SIG-M5 (cell line): ENCODE data around the gene KCNA1.

Experiments used
- DNase-seq: peaks from one replicate; lab custom pipeline; 2025; lab: John Stamatoyannopoulos, UW

The KCNA1 gene

DNA sequence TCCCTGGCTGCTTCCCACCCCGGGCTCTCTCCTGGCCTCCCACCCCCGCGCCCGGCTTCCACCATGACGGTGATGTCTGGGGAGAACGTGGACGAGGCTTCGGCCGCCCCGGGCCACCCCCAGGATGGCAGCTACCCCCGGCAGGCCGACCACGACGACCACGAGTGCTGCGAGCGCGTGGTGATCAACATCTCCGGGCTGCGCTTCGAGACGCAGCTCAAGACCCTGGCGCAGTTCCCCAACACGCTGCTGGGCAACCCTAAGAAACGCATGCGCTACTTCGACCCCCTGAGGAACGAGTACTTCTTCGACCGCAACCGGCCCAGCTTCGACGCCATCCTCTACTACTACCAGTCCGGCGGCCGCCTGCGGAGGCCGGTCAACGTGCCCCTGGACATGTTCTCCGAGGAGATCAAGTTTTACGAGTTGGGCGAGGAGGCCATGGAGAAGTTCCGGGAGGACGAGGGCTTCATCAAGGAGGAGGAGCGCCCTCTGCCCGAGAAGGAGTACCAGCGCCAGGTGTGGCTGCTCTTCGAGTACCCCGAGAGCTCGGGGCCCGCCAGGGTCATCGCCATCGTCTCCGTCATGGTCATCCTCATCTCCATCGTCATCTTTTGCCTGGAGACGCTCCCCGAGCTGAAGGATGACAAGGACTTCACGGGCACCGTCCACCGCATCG lies 1.8 kb downstream of the KCNA1 start:
- no peak for DNase-seq

DNA sequence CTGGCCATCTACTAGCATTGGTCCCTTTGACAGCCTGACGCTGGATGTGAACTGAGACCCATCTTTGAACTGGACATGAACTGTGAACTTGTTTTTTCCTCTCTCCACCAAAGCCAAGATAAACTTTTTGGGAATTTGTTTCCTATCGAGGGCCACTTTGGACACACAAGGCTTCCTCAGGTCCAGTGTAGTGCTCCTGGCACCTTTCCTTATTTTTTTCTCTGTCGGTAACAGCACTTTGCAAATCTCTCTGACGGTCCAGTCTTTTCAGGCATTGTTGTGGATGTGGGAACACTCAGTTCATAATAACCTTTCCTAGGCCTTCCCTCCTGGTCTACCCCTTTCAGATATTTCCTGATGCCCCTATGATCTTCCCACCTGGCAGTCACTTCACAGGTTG lies 5.0 kb downstream of the KCNA1 start:
- DNase-seq, result no peak

DNA sequence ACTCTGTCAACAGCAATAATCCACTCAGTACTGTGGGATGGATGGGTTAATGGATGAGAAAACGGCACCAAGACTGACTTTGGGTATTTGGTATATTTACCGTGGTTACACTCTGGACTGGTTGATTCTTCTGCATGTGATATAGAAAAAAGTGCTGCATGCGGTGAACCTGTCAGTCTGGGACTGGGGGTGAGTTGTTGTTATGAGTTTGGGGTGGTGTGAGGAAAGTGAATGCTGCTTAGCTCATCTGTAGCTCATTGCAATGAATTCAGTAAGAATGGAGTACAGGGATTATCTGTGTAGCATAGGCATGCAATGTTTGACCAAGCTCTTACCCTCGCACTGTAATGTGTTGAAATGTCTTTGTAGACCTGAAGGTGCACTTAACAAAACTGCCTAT lies 6.0 kb downstream of the KCNA1 start:
- no peak for DNase-seq

DNA sequence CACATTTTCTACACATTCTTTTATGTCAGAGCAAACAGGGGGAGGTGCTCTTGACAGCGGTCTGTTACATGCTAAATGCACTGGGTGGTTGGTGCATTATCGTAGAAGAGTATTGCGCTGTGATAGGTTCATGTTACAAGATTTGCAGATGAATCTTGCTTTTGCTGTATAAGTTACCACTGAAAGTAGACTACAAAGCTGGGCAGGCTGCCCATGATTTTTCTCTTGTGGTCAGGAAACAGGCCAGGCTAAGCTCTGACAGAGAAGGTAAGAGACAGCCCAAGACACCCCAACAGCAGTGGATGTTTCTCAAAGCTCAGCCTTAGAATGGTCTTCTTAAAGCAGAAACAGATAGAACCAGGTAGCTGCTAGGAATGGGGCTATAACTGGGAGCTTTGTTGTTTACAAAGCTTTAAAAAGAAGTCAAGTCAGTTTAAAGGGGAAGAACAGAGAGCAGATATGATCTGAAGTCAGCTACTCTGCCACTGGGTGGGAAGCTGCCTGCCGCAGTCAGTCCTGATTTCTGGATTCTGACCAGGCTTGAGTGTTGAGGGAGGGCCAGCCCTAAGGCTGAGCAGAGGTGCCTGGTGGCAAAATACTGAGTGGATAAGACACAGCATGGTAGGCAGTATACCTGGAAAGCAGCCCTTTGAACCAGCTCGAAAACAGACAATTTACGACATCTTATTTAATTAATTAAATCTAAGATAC lies 9.4 kb downstream of the KCNA1 start:
- DNase-seq, result no peak

GRCh38 chr12:4932576-4932975 lies 22.9 kb downstream of the KCNA1 start:
- no peak for DNase-seq

GRCh38 chr12:4933411-4933810 lies 23.7 kb downstream of the KCNA1 start:
- no peak for DNase-seq

DNA sequence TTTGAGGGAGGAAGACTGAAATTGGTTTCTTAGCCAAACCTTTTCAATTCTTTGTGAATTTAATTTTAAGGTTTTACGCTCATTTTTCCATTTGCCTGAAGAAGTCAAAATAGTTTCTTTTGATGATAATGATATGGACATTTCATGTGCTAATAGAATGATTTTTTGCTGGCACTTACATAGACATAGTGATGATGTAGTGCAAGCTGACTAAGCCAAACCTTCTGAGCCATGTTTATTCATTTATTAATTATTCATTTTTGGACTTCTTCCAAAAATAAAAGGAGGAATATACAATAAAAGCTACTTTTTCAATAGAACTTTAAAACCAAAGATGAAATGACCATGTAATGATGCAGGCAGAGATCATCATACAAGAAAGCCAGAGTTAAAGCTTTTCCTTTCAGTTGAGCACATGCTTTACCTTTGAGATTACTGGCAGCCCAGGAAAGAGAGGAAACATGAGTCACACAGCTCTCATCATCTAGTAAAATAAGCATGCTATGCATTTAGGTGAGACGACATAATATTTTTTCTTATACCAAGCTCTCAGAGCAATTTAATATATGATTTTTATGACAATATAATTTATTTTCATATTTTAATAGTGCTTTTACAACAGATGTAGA lies 24.8 kb downstream of the KCNA1 start:
- no peak for DNase-seq

- no peak for DNase-seq
These were observed 29.2 kb downstream of the KCNA1 start for GRCh38 chr12:4938900-4939299.

GRCh38 chr12:4939418-4940023 lies 29.8 kb downstream of the KCNA1 start:
- DNase-seq, result no peak

GRCh38 chr12:4943067-4943937 lies 33.6 kb downstream of the KCNA1 start:
- no peak for DNase-seq

GRCh38 chr12:4943938-4944284 lies 34.2 kb downstream of the KCNA1 start:
- DNase-seq, result no peak

DNA sequence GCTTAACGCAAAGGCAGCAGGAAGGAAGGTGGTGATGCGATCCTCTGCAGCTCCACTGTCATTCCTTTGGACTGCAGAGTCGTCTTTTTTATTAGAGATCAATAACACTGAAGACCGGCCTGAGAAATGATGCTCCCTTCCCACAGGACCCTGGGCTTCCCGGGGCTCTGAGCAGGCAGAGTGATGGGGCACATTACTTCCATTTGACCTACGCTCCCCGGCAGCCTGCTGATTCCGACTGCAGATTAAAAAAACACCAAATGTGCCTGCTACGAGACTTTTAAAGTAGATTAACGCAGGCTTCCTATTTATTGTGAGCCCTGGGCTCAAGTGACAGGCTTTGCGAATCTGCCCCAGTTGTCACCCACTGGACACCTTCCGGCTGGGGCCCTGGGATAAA lies 37.5 kb downstream of the KCNA1 start:
- DNase-seq, result no peak

DNA sequence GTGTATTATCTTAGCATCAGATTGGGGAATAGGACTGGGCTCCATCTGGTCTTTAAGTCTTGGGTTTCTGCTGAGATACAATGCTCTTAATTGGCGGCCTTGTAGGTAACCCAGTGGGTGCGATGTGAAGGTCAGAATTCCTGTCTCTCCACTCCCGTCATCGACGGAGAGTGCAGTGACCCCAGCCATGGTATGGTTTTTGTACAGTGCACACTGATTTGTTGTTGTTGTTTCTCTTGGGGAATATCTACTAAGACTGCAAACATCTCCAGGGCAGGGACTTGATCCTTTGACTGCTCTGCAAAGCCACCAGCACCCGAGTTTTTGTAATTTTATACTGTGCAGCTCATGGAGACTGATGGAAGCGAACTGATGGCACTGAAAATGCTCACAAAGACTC lies 41.4 kb downstream of the KCNA1 start:
- no peak for DNase-seq

GRCh38 chr12:4951601-4952000 lies 41.9 kb downstream of the KCNA1 start:
- DNase-seq, result no peak

DNA sequence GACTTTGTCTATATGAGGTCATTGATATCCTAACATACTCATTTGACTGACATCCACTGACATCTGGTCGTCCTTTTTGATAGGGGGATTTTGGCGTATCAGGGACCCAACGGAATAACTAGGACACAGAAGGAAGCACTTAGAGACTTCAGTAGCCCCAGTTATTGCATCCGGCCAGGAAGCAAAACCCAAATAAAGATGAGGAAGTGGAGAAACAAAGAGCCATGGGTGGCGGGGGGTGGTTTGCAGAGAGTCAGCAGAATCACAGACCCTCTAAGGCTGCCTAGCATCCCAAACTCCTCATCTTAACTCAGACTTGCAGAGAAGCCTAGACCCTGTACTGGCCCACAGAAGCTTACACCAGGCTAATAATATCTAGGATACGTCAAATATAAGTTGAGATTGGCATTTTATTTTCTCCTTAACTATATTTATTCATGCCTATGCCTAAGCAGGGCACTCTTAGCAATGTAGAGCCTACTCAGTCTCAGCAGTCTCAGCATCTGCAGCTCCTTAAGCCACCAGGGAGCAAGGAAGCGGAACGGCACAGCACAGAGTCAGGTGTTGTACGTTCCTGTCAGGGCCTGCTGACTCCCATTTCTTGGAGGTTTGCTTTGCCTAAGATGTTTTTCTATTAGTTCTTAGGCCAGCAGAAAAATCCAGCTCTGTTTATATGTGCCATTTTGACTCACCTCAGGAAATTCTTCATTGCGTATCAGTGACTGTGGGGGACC lies 45.1 kb downstream of the KCNA1 start:
- no peak for DNase-seq

DNA sequence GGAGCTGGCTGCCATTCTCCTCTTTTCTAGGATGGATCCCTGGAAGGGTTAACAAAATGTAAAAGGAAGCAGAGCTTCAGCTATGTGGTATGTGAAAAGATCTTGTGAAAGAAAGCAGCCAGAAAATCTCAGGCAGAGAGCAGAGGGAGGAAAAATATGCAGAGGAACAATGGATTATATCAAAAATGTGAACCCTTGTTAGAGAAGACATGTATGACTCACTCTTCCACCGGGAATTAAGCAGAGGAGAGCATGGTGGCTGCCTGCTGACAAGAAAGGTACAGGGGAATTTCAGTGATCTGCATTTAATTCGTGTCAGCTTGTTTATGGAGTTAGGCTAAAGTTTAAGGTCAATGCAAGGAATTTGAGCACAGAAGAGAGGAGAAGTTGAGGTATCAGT lies 46.3 kb downstream of the KCNA1 start:
- DNase-seq, result no peak

DNA sequence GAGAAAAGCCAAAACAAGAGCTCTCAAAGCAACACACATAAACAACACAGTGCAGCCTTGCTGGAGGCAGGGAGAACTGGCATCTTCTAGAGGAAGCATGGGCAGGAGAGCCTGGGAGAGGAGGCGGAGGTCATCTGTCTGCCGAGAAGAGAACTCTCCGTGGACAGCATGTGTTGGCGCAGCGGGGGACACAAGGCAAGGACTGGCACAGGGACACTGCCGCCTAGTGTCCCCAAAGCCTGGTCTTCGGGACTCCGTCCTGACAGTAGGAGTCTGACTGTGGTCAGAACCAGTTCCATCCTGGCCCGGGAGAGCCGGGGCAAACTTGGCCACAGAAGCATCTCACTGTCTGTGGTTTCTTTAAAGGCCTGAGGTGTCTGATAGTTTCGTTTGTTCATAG lies 47.3 kb downstream of the KCNA1 start:
- no peak for DNase-seq

DNA sequence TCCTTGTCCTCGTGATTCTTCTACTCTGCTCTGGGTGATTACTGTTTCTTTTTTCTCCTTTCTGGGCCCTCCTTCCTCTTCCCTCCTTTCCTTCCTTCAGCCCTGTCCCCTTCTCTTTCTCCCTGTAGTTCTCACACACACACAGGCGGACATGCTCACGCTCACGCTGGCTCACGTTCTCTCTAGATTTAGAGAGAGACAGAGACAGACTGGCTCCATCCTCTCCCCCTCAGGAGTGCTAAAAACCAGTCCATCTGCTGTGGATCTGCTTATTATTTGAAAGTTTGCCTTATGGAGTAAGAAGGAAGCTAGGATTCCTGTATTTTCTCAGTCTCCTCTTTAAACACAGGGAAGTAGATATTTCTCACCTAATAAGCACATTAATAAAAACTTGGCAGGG lies 48.1 kb downstream of the KCNA1 start:
- DNase-seq, result no peak

- no peak for DNase-seq
These were observed 49.1 kb downstream of the KCNA1 start for GRCh38 chr12:4958697-4959375.

DNA sequence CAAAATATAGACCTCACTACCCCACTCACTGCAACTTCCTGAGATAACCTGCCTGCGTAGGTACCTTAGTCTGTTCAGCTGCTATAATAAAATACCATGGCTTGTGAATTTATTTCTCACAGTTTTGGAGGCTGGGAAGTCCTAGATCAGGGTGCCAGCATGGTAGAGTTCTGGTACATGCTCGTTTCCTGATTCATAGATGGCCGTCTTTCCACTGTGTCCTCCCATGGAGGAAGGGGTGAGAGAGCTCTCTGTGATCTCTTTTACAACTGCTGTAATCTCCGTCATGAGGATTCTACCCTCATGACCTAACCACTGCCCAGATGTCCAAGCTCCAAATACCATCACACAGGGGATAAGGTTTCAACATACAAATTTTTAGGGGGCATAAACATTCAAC lies 49.7 kb downstream of the KCNA1 start:
- no peak for DNase-seq

- no peak for DNase-seq
These were observed 50.3 kb downstream of the KCNA1 start for GRCh38 chr12:4960030-4960429.
